HL-60/S4 treated with phorbol 12-myristate 13-acetate at 8.2 ng/mL for 4 days and 3 days (cell line): ENCODE data around the gene SNAP29.
"Not testable (repeated sequence)": the region's sequence is repeated elsewhere in the genome, so short reads cannot be mapped to it uniquely, and the experiment has no call there.

Source experiments
- in situ Hi-C: fragments of 300-500 bp; cut with MboI; formaldehyde crosslinking; loops from 2 replicates; pipeline ENCODE4 v1.15.0; 2022; ENCODE audit warnings: low sequenced_read_pairs

The SNAP29 gene

DNA sequence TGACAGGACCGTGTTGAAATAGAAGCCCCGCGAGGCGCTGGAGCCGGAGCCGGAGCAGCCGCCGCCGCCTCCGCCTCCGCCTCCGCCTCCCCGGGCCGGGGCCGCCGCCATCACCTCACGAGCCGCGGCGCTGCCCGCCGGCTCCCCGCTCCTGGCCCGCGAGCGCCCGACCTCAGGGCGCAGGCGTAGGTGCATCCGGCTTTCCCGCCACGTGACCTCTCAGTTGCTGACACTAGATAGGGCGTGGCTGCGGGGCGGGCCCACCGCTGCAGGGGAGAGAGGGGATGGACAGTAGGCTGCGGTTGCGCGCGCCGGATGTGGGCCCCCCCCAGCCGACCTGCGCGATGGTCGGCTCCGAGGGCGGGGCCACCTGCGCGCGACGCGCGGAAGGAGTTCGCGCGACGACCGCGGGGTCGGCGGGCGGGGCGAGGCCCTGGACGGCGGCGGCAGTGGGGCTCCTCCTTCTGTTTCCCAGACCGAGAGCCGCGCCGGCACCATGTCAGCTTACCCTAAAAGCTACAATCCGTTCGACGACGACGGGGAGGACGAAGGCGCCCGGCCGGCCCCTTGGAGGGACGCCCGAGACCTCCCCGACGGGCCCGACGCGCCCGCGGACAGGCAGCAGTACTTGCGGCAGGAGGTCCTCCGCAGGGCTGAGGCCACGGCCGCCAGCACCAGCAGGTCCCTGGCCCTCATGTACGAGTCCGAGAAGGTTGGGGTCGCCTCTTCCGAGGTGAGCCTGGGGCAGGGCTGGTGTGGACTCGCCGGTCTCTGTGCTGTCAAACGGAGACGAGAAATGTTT, at the start of gene SNAP29, which contains the start of gene PI4KA:
TSS of gene SNAP29 (plus strand) at position 393 of the 802 bp plus-strand sequence. CDS start at position 497, 104 bp downstream.
TSS of gene PI4KA (minus strand) at position 197 of the 802 bp plus-strand sequence. CDS start at position 111, 86 bp downstream.
- in situ Hi-C loops, result no loop called here

DNA sequence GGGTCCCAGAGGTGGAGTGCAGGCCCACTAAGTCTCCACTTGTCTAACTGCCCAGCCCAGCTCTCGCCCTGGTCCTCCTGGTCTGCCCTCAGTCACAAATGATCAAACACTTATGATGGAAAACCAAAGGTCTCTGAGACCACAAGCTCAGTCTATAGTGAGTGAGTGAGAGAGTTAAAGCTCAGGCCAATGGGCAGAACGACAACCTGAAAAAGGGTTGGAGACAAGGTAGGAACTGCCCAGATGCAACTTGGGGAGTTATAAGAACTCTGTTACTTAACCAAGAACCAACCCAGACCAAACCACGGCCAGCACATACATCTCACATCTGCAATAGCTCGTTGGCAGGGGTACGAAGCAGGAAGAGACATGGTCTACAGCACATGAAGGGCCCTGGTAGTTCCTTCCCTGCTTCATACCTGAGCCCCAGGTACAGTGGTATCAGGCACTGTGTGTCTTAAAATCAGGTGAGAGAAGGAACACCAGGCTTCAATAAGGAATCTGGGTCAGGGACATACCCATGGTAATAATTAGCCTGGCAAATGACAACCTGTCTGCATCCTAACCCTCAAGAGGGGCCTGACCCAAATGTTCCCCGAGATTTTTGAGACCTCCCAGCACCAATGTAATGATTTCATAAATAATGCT, 49.1 kb upstream of the SNAP29 start:
- in situ Hi-C loops, result no loop called here

DNA sequence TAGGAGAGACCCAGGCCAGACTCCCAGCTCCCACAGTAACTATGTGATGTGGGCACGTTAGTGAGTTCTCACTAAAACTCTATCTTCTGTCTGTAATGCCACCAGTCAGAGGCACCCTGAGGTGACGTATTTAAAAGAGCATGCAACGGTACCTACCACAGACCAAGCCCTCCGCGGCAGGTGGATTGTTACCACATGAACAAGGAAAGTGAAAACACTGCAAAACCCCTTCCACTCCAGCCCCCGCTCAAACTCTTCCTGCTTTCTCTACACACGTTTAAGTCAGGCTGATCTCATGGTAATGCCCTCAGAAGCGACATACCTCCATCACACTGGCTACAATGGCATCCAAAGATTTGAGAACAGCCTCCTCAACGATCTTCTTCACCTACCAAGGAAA, 48.2 kb upstream of the SNAP29 start:
- in situ Hi-C loops, result no loop called here

DNA sequence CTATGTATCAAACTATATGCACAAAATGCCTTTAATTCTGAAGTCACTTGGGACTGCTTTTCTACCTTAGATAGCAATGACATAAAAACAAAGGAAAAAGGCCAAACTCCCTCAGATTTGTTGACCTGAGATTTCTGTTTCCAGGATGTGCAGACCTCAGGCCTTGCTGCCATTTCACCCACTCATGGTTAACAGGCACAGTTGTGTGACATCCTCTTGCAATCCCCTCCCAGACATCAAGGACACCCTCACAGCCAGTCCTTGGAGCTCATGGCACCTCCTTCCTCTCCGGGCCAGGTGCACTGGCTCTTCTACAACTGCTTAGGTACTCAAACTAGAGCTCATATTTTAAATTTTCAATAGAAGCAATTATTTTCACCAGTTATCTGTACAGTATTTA, 47.6 kb upstream of the SNAP29 start:
- in situ Hi-C loops, result no loop called here

DNA sequence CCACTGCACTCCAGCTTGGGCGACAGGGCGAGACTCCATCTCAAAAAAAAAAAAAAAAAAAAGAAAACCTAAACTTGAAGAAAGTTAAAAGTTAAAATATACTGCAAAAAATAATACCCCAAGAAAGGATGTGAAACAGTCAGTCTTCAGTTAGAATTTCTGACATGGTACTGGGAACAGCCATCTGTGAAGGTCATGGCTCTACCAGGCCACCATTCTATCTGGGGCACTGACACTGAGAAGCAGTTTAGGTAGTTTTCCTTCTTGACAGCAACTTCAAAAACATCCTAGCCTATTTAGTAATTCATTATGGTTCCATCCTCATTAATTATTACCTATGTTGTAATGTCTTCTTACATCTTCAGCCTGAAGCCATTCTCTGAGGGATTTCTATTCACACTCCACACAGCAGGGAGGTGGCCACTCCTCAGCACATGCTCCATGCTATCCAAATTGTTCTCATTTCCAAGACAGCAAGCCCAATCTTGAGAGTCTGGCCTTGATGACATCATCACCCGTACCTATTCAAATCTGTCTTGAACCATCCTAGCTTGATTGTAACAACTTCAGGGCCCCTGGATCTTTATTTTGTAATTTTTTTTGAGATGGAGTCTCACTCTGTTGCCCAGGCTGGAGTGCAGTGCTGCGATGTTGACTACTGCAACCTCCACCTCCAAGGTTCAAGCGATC, 46.7 kb upstream of the SNAP29 start:
- in situ Hi-C loops, result no loop called here

DNA sequence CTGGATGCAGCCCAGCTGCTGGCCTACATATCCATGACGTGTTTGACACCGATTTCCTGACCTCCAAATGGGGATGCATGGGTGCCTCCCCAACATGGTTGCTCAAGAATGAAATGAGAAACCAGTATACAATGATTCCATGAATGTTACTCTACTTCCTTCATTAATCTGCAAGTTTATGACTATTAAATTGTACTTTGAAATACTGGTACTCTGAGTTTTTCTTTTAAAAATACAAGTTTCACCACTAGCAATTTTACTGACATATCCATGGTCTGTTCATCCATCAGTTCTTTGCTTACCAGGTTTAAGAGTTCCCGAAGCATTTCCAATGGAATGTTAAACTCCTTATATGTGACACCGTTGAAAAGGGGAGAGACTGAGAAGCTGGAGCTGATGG, 45.8 kb upstream of the SNAP29 start:
- in situ Hi-C loops, result no loop called here

DNA sequence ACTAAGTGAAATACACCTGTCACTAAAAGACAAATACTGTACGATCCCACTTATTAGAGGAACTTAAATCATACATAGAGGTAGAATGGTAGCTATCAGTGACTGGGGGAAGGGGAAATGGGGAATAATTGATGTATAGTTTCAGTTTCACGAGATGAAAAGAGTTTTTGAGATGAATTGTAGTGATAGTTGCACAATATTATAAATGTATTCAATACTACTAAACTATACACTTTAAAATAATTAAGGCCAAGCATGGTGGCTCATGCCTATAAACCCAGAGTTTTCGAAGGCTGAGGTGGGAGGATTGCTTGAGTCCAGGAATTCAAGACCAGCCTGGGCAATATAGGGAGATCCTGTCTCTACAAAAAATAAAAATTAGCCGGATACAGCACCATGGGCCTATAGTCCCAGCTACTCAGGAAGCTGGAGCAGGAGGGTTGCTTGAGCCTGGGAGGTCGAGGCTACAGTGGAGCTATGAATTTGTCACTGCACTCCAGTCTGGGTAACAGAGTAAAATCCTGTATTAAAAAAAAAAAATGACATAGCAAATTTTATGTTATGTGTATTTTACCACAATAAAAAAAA, 44.5 kb upstream of the SNAP29 start:
- in situ Hi-C loops, result no loop called here

DNA sequence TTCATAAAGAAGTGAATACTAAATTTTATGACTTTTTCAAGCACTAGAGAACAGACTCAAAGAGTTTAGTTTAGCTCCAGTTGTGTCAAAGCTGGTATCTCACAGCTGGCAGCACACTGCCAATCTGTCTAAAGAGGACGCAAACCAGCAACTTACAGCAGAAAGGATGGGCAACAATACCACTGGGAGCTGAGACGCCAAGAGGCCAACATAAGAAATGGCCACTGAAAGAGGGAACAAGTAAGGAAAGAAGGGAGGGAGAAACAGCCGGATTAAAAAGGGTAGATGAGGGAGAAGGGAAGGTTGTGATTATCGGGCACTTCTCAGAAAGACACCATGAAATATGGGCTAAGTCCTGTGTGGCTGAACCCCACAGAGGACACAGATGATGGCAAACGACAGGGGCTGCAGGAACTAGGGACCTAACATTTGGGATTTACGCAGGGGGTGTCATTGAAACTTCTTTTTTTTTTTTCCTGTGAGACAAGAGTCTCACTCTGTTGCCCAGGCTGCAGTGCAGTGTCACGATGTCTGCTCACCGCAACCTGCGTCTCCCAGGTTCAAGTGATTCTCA, 43.2 kb upstream of the SNAP29 start:
- in situ Hi-C loops, result no loop called here

DNA sequence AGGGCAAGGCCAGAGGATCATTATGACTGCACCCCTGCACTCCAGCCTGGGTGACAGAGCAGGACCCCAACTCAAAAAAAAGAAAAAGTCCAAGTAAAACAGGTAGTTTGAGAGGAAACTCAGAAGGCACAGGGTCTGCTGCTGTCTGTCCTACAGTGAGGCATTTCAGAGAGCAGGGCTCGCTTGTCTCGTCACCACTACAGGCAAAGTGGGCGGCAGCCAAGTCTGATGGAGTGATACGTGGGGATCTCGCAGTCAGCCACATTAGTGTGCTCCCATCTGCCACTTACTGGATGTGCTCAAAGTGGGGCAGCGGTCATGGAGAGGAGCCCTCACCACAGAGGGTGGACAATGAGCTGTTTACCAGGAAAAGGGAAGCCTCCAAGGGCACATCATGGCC, 42.2 kb upstream of the SNAP29 start:
- in situ Hi-C loops, result no loop called here

DNA sequence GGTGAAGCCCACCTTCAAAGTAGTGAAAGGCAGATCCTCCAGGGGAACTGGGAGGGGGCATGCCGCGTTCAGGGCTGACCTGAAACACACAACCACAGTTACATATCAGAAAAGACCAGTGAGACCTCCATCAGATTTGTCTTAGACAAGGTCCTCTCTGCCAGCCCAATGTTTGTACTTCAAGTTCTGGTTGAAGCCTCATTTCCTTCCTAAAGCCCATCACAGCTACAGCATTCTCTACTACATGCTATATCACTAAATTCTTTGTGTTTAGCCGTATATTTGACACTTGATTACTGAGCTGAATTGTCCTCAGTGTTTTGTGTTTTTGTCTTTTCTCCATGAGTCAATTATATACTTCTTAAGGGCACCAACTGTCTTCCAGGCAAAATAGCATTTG, 40.3 kb upstream of the SNAP29 start:
- in situ Hi-C loops, result no loop called here

DNA sequence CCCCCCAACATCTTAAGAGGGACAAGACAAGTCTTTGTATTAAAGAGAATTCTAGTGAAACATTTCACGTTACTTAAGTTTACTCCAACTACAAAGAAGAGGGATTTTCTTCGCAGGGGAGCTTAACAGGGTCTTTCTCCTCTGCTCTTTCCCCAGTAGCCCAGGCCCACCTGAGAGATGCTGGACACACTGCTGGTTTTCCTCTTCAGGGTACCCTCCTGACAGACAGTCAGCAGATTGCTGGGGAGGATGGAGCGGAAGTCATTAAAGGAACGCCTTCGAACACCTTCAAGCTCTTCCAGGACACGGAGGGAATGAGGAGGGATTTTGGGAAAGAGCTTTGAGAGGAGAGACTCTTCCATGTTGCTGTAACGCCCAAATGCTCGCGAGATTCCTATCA, 39.3 kb upstream of the SNAP29 start:
- in situ Hi-C loops, result no loop called here

DNA sequence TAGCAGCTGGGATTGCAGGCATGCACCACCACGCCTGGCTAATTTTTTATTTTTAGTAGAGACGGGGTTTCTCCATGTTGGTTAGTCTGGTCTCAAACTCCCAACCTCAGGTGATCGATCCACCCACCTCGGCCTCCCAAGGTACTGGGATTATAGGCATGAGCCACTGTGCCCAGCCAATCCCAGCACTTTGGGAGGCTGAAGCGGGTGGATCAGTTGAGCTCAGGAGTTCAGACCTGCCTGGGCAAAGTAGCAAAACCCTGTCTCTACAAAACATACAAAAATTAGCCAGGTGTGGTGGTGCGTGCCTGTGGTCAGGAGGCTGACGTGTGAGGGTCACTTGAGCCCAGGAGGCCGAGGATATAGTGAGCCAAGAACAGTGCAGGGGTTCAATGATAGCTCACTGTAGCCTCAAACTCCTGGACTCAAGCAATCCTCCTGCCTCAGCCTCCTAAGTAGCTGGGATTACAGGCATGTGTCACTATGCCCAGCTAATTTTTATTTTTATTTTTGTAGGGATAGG, 37.0 kb upstream of the SNAP29 start:
- in situ Hi-C loops, result not testable (repeated sequence)

DNA sequence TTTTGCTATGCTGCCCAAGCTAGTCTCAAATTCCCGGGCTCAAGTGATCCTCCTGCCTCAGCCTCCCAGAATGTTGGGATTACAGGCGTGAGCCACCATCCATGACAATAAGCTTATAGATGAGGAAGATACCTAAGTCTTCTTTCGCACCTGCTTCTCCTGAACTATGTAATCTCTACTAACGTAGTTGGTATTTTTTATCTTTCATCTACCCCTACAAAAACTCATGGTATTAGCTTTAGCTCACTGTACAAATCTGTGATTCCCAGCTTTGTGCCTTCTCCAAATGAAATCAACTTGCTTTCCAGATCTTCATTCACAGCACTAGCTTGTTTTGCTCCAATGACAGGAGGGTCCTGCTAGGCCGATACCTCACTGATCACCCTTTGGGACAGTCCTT, 36.6 kb upstream of the SNAP29 start:
- in situ Hi-C loops, result no loop called here

DNA sequence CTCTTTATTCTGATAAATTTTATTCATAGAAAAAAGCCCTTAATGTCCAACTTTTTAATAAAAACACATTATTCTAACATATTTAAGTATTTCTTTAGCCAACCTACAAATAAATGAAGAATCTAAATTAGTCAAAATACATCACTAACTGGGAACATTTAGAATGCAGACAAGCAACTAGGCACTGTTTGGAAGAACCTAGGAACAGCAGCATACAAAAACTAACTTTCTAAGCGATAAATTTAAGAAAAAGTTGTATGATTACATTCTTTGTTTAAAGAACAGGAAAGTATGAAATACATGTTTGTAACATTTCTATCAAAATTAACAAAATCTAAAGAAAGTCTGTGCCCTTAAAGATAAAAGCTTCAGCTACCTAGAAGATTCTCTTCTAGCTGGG, 35.5 kb upstream of the SNAP29 start:
- in situ Hi-C loops, result no loop called here

DNA sequence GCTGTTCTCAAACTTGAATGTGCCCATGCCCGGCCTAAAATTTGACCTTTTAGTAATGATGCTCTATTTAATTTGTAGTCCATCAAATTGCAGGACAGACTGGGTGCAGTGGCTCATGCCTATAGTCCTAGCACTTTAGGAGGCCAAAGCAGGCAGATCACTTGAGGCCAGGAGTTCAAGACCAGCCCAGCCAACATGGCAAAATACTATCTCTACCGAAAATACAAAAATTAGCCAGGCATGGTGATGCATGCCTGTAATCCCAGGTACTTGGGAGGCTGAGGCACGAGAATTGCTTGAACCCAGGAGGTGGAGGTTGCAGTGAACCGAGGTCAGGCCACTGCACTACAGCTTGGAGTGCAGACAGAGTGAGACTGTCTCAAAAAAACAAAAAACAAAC, 33.6 kb upstream of the SNAP29 start:
- in situ Hi-C loops, result not testable (repeated sequence)

DNA sequence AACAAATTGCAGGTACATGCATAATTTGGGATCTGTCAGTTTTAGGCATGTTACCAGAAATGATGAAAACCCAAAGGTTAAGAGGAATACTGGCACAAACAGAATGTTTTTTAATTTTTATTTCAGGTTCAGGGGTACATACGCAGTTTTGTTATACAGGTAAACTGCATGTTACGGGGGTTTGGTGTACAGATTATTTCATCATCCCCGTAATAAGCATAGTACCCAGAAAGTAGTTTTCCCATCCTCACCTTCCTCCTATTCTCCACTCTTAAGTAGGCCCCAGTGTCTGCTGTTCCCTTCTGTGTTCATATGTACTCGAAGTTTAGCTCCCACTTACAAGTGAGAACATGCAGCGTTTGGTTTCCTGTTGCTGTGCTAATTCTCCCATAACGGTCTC, 33.2 kb upstream of the SNAP29 start:
- in situ Hi-C loops, result no loop called here

DNA sequence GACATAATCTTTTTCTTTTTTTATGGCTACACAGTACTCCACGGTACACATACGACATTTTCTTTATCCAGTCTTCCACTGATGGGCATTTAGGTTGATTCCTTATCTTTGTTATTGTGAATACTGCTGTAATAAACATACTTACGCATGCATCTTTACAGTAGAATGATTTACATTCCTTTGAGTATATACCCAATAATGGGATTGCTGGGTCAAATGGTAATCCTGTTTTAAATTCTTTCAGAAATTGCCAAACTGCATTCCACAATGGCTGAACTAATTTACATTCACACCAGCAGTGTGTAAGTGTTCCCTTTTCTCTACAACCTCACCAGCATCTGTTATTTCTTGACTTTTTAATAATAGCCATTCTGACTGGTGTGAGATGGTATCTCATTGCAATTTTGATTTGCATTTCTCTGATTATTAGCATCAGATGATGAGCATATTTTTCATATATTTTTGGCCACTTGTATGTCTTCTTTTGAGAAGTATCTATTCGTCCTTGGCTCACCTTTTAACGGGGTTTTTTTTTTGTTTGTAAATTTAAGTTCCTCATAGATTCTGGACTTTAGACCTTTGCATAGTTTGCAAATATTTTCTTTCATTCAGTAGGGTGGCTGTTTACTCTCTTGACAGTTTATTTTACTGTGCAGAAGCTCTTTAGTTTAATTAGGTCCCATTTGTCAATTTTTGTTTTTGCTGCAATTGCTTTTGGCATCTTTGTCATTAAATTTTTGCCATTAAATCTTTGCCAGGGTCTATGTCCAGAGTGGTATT, 32.2 kb upstream of the SNAP29 start:
- in situ Hi-C loops, result not testable (repeated sequence)

DNA sequence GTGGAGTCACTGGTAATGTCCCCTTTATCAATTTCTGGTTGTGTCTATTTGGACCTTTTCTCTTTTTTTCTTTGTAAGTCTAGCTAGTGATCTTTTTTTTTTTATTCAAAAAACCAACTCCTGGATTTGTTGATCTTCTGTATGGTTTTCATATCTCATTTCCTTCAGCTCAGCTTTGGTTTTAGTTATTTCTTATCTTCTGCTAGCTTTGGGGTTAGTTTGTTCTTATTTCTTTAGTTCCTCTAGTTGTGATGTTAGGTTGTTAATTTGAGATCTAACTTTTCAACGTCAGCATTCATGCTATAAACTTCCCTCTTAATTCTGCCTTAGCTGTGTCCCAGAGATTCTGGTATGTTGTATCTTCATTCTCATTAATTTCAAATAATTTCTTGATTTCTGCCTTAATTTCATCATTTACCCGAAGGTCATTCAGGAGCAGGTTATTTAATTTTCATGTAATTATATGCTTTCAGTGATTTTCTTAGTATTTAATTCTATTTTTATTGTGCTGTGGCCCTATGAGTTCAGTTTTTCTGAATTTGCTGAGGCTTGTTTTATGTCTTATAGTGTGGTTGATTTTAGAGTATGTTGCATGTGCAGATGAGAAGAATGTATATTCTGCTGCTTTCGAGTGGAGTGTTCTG, 29.2 kb upstream of the SNAP29 start:
- in situ Hi-C loops, result no loop called here

DNA sequence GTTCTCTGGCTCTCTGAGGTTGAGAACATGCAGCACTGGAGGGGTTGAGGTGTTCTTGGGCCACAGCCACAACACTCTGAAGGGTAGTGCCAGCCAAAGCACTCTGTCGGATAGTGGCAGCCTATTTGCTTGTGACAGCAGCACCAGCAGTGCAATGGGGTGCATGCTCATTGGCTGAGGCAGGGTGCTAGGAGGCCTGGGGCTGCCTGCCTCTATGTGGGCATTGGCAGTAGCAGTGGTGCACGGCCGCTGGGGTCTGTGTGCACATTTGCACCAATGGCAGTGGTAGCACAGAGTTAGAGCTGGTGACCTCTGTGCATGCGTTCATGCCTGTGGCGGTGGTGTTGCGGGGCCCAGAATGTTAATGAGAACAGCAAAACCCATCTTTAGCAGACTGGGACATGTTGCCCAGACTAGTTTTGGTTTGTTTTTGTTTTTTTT, 25.6 kb upstream of the SNAP29 start:
- in situ Hi-C loops, result no loop called here

DNA sequence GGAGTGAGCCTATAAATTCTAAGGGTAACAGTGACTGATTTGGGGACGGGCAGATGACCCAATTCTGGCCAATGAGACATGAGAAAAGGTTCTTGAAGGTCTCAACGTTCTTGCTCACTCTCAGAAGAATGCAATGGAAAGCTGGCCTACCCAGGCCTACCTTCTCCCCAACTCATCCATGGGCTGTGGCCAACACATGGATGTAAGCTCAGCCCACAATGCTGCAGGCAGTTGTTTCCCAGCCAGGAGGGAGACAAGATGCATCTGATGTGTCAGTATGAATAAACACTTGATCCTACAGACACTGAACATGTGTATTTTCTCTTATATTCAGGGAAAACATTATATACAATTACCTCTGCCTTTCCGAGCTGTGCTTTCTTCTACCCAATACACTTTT, 24.6 kb upstream of the SNAP29 start:
- in situ Hi-C loops, result no loop called here
